Measurements from ENCODE around the gene CEP43.

DNA sequence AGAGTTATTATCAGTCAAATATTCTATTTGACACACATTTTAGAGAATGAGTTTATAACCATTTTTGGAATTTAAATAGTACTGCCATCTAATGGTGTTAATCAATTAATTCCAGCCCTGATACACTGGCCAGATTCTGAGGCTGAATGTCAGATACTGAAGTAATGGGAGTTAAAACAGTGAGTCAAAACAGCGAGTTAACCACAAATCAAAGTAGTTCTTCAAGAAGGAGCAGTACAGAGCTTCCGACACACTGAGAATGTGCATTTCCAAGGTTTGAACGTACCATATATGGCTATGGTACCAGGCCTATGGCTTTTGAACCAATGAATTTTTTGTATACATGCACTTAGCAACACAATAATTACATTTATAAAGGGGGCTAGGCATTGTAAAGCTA lies 11.3 kb upstream of the CEP43 start:
- TF ChIP-seq TEAD4 (CRISPR knock-in tag; IDR thresholded peaks at IDR 0.05) (no peak), TEAD1 (CRISPR knock-in tag; IDR thresholded peaks at IDR 0.05) (no peak), RELA (CRISPR knock-in tag; IDR thresholded peaks at IDR 0.05; ENCODE audit: borderline replicate concordance) (no peak), ATF3 (CRISPR knock-in tag; conservative IDR thresholded peaks at IDR 0.05) (no peak), IRF2 (CRISPR knock-in tag; IDR thresholded peaks at IDR 0.05; ENCODE audit: borderline replicate concordance, low read depth) (no peak), ATF2 (CRISPR knock-in tag; IDR thresholded peaks at IDR 0.05; ENCODE audit: borderline replicate concordance, low read depth) (no peak)
- TF ChIP-seq, protein P1, sequence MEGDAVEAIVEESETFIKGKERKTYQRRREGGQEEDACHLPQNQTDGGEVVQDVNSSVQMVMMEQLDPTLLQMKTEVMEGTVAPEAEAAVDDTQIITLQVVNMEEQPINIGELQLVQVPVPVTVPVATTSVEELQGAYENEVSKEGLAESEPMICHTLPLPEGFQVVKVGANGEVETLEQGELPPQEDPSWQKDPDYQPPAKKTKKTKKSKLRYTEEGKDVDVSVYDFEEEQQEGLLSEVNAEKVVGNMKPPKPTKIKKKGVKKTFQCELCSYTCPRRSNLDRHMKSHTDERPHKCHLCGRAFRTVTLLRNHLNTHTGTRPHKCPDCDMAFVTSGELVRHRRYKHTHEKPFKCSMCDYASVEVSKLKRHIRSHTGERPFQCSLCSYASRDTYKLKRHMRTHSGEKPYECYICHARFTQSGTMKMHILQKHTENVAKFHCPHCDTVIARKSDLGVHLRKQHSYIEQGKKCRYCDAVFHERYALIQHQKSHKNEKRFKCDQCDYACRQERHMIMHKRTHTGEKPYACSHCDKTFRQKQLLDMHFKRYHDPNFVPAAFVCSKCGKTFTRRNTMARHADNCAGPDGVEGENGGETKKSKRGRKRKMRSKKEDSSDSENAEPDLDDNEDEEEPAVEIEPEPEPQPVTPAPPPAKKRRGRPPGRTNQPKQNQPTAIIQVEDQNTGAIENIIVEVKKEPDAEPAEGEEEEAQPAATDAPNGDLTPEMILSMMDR (IDR thresholded peaks at IDR 0.05) = no peak
- TF ChIP-seq, protein P2, sequence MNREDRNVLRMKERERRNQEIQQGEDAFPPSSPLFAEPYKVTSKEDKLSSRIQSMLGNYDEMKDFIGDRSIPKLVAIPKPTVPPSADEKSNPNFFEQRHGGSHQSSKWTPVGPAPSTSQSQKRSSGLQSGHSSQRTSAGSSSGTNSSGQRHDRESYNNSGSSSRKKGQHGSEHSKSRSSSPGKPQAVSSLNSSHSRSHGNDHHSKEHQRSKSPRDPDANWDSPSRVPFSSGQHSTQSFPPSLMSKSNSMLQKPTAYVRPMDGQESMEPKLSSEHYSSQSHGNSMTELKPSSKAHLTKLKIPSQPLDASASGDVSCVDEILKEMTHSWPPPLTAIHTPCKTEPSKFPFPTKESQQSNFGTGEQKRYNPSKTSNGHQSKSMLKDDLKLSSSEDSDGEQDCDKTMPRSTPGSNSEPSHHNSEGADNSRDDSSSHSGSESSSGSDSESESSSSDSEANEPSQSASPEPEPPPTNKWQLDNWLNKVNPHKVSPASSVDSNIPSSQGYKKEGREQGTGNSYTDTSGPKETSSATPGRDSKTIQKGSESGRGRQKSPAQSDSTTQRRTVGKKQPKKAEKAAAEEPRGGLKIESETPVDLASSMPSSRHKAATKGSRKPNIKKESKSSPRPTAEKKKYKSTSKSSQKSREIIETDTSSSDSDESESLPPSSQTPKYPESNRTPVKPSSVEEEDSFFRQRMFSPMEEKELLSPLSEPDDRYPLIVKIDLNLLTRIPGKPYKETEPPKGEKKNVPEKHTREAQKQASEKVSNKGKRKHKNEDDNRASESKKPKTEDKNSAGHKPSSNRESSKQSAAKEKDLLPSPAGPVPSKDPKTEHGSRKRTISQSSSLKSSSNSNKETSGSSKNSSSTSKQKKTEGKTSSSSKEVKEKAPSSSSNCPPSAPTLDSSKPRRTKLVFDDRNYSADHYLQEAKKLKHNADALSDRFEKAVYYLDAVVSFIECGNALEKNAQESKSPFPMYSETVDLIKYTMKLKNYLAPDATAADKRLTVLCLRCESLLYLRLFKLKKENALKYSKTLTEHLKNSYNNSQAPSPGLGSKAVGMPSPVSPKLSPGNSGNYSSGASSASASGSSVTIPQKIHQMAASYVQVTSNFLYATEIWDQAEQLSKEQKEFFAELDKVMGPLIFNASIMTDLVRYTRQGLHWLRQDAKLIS (CRISPR knock-in tag; IDR thresholded peaks at IDR 0.05; ENCODE audit: borderline replicate concordance) = no peak
